RCC 7860 (cell line): ENCODE results near the gene PCDHB4.
"Not testable (repeated sequence)": the region's sequence is repeated elsewhere in the genome, so short reads cannot be mapped to it uniquely, and the experiment has no call there.

Experiments
- DNase-seq: peaks from one replicate; pipeline ENCODE4 v3.0.0-alpha.2; 2015; ENCODE audit warnings: low spot score
- FAIRE-seq: peaks from 2 replicates; lab custom pipeline; 2012; peaks lifted over from hg19 to GRCh38; lab: Jason Lieb, UNC

The PCDHB4 gene

GRCh38 chr5:141121563-141121962, at the start of gene PCDHB4:
PCDHB4 (plus strand) TSS chr5:141121818; CDS start chr5:141121999, 181 bp downstream.
- no peak for DNase-seq

DNA sequence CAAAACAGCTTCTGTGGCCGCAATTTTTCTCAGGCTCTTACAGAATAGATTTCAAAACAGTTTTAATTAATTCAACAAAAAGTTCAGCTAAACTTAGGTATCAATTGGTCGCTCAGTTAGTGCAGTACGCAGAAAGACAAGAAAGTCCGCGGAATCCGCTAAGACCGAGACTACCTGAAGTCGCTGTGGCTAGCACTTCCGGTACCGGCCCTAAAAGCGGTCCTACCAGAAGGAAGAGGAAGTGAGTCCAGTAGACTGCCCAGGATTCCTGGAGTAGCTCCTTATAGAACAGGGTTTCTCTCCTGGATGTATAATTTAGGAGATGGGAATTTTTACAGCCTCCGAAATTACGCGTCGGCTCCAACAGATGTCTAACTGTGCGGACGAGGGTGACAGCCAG, 43.8 kb upstream of the PCDHB4 start:
- FAIRE-seq (no peak), DNase-seq (no peak)

More at GRCh38 chr5:141121563-141121962, at the start of gene PCDHB4:
- FAIRE-seq: no peak

DNA sequence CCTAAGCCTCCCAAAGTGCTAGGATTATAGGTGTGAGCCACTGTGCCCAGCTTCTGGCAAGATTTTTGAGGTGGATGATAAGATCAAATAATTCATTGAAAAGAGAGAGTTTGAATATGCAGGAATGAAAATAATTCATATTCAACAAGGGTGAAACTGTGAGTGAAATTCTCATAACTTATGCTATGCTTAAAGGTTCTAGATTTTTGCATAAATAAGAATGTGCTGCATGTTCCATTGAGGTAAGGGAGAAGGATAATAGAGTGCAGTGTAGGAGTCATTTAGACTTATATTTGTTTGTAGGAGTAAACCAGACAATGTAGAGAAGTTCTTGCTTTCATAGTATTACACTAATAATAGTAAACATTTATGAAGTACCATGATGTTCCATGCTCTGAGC, 39.4 kb upstream of the PCDHB4 start:
- no peak for FAIRE-seq

DNA sequence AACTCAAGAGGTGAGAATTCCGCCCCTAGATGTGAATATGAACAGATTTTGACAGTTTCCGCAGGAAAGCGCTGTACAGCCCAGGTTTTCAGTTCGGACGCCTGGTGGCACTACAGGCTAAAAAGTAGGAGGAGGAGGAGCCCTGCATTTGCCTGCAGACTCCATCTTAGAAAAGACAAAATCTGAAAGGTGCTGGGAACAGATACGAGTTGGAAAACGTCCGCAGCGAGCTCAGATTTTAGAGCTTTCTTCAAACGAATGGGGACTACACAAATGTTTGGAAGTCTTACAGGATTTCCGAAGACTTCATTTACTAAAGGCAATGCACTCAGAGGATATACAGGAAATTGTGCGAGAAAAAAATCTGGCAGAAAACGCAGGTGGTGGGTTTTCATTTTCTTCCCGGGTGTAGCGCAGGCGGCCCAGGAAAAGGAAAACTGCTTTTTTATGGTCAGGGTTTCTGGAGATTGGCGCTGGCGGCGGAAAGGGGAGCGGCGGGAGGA, 37.1 kb upstream of the PCDHB4 start:
- no peak for FAIRE-seq
- peak; percentile 38 for DNase-seq

More for the DNA sequence above, 39.4 kb upstream of the PCDHB4 start:
- no peak for DNase-seq

DNA sequence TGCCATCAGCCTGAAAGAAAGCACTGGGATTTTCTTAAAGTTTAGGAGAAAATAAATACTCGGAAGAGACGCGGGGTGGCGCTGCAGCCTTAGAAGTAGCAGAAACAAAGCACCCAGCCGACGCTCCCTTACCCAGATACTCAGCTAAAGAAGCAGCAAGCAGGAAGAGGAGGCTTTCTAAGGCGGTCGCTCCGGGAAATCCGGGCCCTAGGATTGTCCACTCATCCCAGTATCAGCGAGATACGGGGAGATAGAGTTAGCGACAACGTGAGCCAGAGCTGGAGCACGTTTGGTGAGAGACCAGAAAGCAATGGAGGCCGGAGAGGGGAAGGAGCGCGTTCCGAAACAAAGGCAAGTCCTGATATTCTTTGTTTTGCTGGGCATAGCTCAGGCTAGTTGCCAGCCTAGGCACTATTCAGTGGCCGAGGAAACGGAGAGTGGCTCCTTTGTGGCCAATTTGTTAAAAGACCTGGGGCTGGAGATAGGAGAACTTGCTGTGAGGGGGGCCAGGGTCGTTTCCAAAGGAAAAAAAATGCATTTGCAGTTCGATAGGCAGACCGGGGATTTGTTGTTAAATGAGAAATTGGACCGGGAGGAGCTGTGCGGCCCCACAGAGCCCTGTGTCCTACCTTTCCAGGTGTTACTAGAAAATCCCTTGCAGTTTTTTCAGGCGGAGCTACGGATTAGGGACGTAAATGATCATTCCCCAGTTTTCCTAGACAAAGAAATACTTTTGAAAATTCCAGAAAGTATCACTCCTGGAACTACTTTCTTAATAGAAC, 26.9 kb upstream of the PCDHB4 start, which contains the start of gene PCDHB2:
TSS of gene PCDHB2 (plus strand) at position 135 of the 782 bp plus-strand sequence. CDS start at position 311, 176 bp downstream.
- DNase-seq: peak; percentile 29
- no peak for FAIRE-seq

DNA sequence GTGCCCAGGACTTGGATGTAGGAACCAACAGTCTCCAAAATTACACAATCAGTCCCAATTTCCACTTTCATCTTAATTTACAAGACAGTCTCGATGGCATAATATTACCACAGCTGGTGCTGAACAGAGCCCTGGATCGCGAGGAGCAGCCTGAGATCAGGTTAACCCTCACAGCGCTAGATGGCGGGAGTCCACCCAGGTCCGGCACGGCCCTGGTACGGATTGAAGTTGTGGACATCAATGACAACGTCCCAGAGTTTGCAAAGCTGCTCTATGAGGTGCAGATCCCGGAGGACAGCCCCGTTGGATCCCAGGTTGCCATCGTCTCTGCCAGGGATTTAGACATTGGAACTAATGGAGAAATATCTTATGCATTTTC, 26.4 kb upstream of the PCDHB4 start:
- no peak for FAIRE-seq
- DNase-seq: no peak

DNA sequence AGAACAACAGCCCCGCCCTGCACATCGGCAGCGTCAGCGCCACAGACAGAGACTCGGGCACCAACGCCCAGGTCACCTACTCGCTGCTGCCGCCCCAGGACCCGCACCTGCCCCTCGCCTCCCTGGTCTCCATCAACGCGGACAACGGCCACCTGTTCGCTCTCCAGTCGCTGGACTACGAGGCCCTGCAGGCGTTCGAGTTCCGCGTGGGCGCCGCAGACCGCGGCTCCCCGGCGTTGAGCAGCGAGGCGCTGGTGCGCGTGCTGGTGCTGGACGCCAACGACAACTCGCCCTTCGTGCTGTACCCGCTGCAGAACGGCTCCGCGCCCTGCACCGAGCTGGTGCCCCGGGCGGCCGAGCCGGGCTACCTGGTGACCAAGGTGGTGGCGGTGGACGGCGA, 25.4 kb upstream of the PCDHB4 start:
- not testable (repeated sequence) for DNase-seq, FAIRE-seq

GRCh38 chr5:141096586-141096985, 25.0 kb upstream of the PCDHB4 start:
- DNase-seq, FAIRE-seq: not testable (repeated sequence)

DNA sequence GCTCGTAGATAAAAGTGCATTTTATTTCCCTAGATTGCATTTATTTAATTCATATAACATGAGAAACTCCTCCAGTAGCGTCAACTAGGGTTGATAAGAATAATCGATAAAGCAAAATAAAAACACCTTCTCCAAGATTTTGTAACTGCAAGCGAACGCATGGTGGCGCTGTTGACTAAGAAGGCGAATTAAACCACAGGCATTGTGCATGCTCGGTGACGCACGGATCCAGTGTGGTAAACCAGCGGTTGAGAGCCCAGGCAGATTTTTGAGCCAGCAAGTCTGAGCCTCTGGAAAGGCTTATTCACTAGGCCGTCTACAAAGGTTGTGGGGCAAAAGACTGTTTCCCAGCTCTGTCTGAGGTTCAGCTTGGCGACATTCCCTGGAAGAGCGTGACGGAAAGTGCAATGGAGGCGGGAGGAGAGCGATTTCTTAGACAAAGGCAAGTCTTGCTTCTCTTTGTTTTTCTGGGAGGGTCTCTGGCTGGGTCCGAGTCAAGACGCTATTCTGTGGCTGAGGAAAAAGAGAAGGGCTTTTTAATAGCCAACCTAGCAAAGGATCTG, 21.3 kb upstream of the PCDHB4 start, which contains the start of gene PCDHB3:
TSS of gene PCDHB3 (plus strand) at position 231 of the 563 bp plus-strand sequence. CDS start at position 408, 177 bp downstream.
- DNase-seq (no peak), FAIRE-seq (no peak)

GRCh38 chr5:141101059-141101458, 20.6 kb upstream of the PCDHB4 start:
- FAIRE-seq: no peak

DNA sequence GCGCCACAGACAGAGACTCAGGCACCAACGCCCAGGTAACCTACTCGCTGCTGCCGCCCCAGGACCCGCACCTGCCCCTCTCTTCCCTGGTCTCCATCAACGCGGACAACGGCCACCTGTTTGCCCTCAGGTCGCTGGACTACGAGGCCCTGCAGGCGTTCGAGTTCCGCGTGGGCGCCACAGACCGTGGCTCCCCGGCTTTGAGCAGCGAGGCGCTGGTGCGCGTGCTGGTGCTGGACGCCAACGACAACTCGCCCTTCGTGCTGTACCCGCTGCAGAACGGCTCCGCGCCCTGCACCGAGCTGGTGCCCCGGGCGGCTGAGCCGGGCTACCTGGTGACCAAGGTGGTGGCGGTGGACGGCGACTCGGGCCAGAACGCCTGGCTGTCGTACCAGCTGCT, 19.5 kb upstream of the PCDHB4 start:
- not testable (repeated sequence) for DNase-seq, FAIRE-seq

More at GRCh38 chr5:141101059-141101458, 20.6 kb upstream of the PCDHB4 start:
- DNase-seq: no peak

DNA sequence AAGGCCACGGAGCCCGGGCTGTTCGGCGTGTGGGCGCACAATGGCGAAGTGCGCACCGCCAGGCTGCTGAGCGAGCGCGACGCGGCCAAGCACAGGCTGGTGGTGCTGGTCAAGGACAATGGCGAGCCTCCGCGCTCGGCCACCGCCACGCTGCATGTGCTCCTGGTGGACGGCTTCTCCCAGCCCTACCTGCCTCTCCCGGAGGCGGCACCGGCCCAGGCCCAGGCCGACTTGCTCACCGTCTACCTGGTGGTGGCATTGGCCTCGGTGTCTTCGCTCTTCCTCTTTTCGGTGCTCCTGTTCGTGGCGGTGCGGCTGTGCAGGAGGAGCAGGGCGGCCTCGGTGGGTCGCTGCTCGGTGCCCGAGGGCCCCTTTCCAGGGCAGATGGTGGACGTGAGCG, 19.1 kb upstream of the PCDHB4 start:
- not testable (repeated sequence) for FAIRE-seq, DNase-seq

DNA sequence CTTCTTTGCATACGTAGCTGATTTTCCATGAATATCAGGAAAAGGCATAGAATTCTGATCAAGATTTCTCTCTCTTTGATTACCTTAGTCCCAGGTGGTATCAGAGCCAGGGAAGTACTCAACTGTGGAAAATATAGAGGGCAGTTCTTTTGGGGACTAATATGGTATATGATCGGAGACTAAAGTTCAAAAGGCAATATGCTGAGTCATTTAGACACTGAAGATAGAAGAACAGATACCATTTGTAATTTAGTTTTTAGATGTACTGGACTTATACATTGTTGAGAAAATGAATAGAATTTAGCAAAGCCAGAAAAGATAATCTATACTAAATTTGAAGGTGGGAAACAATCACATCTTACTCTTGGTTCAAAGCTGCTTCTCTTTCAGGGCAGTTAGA, 16.3 kb upstream of the PCDHB4 start:
- DNase-seq: no peak
- FAIRE-seq: no peak

DNA sequence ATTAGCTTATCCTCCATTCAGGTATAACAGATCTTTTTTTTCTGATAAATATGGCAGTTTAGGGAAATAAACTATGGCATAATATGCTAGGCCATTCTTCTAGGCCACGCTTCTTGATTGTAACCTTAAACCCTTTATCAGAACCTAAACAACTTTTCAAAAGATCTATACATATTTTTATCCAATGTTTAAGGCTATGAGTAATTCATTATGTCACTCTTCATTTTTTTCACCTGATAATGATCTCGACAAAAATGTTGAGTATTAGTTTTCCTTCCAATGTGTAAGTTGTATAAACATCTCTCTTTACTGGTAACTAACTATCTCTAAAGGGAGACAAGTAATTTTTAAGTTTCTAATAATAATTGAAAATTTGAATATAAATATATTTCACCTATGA, 2.4 kb upstream of the PCDHB4 start:
- FAIRE-seq (no peak), DNase-seq (no peak)

DNA sequence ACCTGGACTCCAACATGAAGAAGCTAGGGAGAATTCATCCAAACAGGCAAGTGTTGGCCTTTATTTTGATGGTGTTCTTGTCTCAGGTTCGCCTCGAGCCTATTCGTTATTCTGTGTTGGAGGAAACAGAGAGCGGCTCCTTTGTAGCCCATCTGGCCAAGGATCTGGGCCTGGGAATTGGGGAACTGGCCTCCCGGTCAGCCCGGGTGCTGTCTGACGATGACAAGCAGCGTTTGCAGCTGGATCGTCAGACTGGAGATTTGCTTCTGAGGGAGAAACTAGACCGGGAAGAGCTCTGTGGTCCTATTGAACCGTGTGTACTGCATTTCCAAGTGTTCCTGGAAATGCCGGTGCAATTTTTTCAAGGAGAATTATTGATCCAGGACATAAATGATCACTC, 367 bp downstream of the PCDHB4 start:
- FAIRE-seq (no peak), DNase-seq (no peak)

DNA sequence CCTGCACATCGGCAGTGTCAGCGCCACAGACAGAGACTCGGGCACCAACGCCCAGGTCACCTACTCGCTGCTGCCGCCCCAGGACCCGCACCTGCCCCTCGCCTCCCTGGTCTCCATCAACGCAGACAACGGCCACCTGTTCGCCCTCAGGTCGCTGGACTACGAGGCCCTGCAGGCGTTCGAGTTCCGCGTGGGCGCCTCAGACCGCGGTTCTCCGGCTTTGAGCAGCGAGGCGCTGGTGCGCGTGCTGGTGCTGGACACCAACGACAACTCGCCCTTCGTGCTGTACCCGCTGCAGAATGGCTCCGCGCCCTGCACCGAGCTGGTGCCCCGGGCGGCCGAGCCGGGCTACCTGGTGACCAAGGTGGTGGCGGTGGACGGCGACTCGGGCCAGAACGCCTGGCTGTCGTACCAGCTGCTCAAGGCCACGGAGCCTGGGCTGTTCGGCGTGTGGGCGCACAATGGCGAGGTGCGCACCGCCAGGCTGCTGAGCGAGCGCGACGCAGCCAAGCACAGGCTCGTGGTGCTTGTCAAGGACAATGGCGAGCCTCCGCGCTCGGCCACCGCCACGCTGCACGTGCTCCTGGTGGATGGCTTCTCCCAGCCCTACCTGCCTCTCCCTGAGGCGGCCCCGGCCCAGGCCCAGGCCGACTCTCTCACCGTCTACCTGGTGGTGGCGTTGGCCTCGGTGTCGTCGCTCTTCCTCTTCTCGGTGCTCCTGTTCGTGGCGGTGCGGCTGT, 1.9 kb downstream of the PCDHB4 start:
- DNase-seq, FAIRE-seq: not testable (repeated sequence)

- no peak for FAIRE-seq
- no peak for DNase-seq
These were observed 5.7 kb downstream of the PCDHB4 start for GRCh38 chr5:141127305-141127704.

GRCh38 chr5:141135030-141135717, 13.6 kb downstream of the PCDHB4 start, which contains the start of gene PCDHB5:
PCDHB5 (plus strand) TSS chr5:141135206; CDS start chr5:141135435, 229 bp downstream.
- no peak for DNase-seq
- FAIRE-seq: no peak

DNA sequence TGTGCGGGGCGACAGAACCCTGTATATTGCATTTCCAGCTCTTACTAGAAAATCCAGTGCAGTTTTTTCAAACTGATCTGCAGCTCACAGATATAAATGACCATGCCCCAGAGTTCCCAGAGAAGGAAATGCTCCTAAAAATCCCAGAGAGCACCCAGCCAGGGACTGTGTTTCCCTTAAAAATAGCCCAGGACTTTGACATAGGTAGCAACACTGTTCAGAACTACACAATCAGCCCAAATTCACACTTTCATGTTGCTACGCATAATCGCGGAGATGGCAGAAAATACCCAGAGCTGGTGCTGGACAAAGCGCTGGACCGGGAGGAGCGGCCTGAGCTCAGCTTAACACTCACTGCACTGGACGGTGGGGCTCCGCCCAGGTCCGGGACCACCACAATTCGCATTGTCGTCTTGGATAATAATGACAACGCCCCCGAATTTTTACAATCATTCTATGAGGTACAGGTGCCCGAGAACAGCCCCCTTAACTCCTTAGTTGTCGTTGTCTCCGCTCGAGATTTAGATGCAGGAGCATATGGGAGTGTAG, 14.2 kb downstream of the PCDHB4 start:
- DNase-seq (no peak), FAIRE-seq (no peak)

DNA sequence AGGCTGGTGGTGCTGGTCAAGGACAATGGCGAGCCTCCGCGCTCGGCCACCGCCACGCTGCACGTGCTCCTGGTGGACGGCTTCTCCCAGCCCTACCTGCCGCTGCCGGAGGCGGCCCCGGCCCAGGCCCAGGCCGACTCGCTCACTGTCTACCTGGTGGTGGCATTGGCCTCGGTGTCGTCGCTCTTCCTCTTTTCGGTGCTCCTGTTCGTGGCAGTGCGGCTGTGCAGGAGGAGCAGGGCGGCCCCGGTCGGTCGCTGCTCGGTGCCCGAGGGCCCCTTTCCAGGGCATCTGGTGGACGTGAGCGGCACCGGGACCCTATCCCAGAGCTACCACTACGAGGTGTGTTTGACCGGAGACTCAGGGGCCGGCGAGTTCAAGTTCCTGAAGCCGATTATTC, 15.7 kb downstream of the PCDHB4 start:
- not testable (repeated sequence) for FAIRE-seq, DNase-seq
